Liver (tissue), 9 donors: Measurements from ENCODE around the gene KAT14. TPM values are rescaled to one million over a fixed set of nuclear protein-coding genes. Genes with fewer than 3 reads are reported as not detected.

ENCODE experiments used
- DNase-seq: peaks from one replicate; pipeline ENCODE4 v3.0.0-alpha.2; 2017; ENCODE audit warnings: low spot score
- H3K27ac ChIP-seq, 2 donors: one replicate each; pipeline ENCODE4 v1.7.0; 2013; ENCODE audit warnings: inconsistent platforms in 2 of 2, low read length in 2 of 2, control low read depth in 1 of 2, low read depth in 1 of 2, mild to moderate bottlenecking in 1 of 2
- H3K27me3 ChIP-seq, 4 donors: one replicate each; pipeline versions ENCODE4 v1.6.1 to v1.7.0; 2013; ENCODE audit warnings: low read length in 3 of 4, inconsistent platforms in 1 of 4, mild to moderate bottlenecking in 1 of 4, moderate library complexity in 1 of 4; ENCODE audit not compliant: control insufficient read depth in 4 of 4, insufficient read depth in 4 of 4
- H3K36me3 ChIP-seq, 4 donors: one replicate each; pipeline versions ENCODE4 v1.6.1 to v1.7.0; 2013; ENCODE audit warnings: low read length in 3 of 4, mild to moderate bottlenecking in 3 of 4, low read depth in 1 of 4, moderate library complexity in 1 of 4; ENCODE audit not compliant: control insufficient read depth in 4 of 4, insufficient read depth in 3 of 4
- H3K4me1 ChIP-seq, 4 donors: one replicate each; pipeline versions ENCODE4 v1.6.1 to v1.7.0; 2013; ENCODE audit warnings: low read length in 3 of 4, mild to moderate bottlenecking in 3 of 4, moderate library complexity in 1 of 4; ENCODE audit not compliant: control insufficient read depth in 4 of 4, insufficient read depth in 4 of 4
- H3K4me3 ChIP-seq, 3 donors: one replicate each; pipeline versions ENCODE4 v1.6.1 to v1.7.0; 2013; ENCODE audit warnings: low read length in 3 of 3, control low read depth in 1 of 3, low read depth in 1 of 3, mild to moderate bottlenecking in 1 of 3
- H3K9ac ChIP-seq, 2 donors: one replicate each; pipeline ENCODE4 v1.7.0; 2013; ENCODE audit warnings: low read length in 2 of 2, mild to moderate bottlenecking in 2 of 2, moderate library complexity in 2 of 2, control low read depth in 1 of 2, low read depth in 1 of 2
- H3K9me3 ChIP-seq, 4 donors: one replicate each; pipeline versions ENCODE4 v1.6.1 to v1.7.0; 2013; ENCODE audit warnings: low read length in 3 of 4; ENCODE audit not compliant: control insufficient read depth in 4 of 4
- GABPA ChIP-seq, 2 donors: IDR thresholded peaks in 1 of 2; conservative IDR thresholded peaks in 1 of 2; 2 replicates each; pipeline ENCODE4 v1.6.1; 2016; ENCODE audit warnings: antibody characterized with exemption in 2 of 2, mild to moderate bottlenecking in 1 of 2, moderate library complexity in 1 of 2
- HNF4A ChIP-seq, 2 donors: conservative IDR thresholded peaks; 2 replicates each; pipeline ENCODE4 v1.6.1; 2016; ENCODE audit warnings: antibody characterized with exemption in 2 of 2, mild to moderate bottlenecking in 2 of 2
- HNF4G ChIP-seq: IDR thresholded peaks from 2 replicates; pipeline ENCODE4 v1.6.1; 2016; ENCODE audit warnings: antibody characterized with exemption
- NR2F2 ChIP-seq: IDR thresholded peaks from 2 replicates; pipeline ENCODE4 v1.6.1; 2016; ENCODE audit warnings: antibody characterized with exemption
- RAD21 ChIP-seq, 2 donors: IDR thresholded peaks; 2 replicates each; pipeline ENCODE4 v1.6.1; 2016; ENCODE audit warnings: antibody characterized with exemption in 2 of 2, mild to moderate bottlenecking in 2 of 2
- RXRA ChIP-seq, 2 donors: IDR thresholded peaks; 2 replicates each; pipeline ENCODE4 v1.6.1; 2017 to 2018; ENCODE audit warnings: antibody characterized with exemption in 2 of 2, mild to moderate bottlenecking in 1 of 2
- SP1 ChIP-seq: IDR thresholded peaks from 2 replicates; pipeline ENCODE4 v1.6.1; 2018; ENCODE audit warnings: antibody characterized with exemption, mild to moderate bottlenecking
- TAF1 ChIP-seq: conservative IDR thresholded peaks from 2 replicates; pipeline ENCODE4 v1.6.1; 2016; ENCODE audit warnings: antibody characterized with exemption, mild to moderate bottlenecking
- YY1 ChIP-seq: IDR thresholded peaks from 2 replicates; pipeline ENCODE4 v1.6.1; 2016; ENCODE audit warnings: antibody characterized with exemption, mild to moderate bottlenecking
- WGBS: extraction: QIAGEN DNeasy Blood & Tissue Kit; methylation state at CpG from one replicate; pipeline ENCODE4 v1.1.7; 2013; 5-methylcytosine and 5-hydroxymethylcytosine counted together
- polyA plus RNA-seq, 2 donors: library from polyadenylated mRNA; stranded (reverse) in 1 of 2; unstranded in 1 of 2; fragments of 200-250 nt in 1 of 2; fragments of >200 nt in 1 of 2; fragmentation: Nextera tagmentation in 1 of 2; extraction: Ambion mirVana in 1 of 2; gene quantifications; one replicate each; pipeline versions ENCODE4 v1.2.1 to v1.2.3, GENCODE V29; 2013 to 2015
- total RNA-seq, 2 donors: library from RNA; depleted of rRNA; stranded (reverse); fragments of >200 nt; gene quantifications; one replicate each; pipeline ENCODE4 v1.2.3, GENCODE V29; 2014
- TF ChIP-seq, protein P1 (sequence below): IDR thresholded peaks from 2 replicates; pipeline ENCODE4 v1.6.1; 2016; ENCODE audit warnings: antibody characterized with exemption, mild to moderate bottlenecking
- TF ChIP-seq, protein P2 (sequence below): IDR thresholded peaks from 2 replicates; pipeline ENCODE4 v1.6.1; 2016; ENCODE audit warnings: antibody characterized with exemption
- TF ChIP-seq, protein P3 (sequence below): IDR thresholded peaks from 2 replicates; pipeline ENCODE4 v1.6.1; 2016; ENCODE audit warnings: antibody characterized with exemption
- TF ChIP-seq, protein P4 (sequence below): IDR thresholded peaks from 2 replicates; pipeline ENCODE4 v1.6.1; 2016; ENCODE audit warnings: antibody characterized with exemption
- TF ChIP-seq, protein P5 (sequence below): fragments of 150-350 bp; IDR thresholded peaks from 2 replicates; pipeline ENCODE4 v1.5.1; 2017; ENCODE audit warnings: improper control_type of control experiment, low read depth, low read length; ENCODE audit not compliant: missing input control
- donor health status: healthy.
- donor health status: healthy.
- donor health status: healthy.
- donor health status: healthy.
- donor health status: healthy.

KAT14 gene
- total and polyA plus RNA-seq, 4 donors = 5.5 to 10.2 (median 6.2) TPM

DNA sequence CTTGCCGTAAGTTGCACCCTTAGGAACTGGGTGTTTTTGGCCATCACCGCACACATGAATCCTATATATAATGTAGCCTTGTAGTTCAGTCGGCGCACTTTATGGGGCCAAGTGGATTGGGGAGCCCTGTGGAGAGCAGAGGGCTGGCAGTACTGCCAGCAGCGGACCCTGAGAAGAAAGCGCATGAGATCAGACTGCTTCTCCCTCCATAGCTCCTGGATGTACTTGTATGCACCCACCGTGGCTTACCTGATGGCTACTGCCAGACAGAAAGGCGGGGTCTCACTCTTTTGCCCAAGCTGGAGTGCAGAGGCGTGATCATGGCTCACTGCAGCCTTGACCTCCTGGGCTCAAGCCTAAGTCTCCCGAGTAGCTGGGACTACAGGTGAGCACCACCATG lies 47.2 kb upstream of the KAT14 start:
- H3K4me3 ChIP-seq = no peak overlapping the region
- DNase-seq = no peak
- TF ChIP-seq NR2F2 = no peak
- TF ChIP-seq TAF1 = no peak
- TF ChIP-seq, protein P1, sequence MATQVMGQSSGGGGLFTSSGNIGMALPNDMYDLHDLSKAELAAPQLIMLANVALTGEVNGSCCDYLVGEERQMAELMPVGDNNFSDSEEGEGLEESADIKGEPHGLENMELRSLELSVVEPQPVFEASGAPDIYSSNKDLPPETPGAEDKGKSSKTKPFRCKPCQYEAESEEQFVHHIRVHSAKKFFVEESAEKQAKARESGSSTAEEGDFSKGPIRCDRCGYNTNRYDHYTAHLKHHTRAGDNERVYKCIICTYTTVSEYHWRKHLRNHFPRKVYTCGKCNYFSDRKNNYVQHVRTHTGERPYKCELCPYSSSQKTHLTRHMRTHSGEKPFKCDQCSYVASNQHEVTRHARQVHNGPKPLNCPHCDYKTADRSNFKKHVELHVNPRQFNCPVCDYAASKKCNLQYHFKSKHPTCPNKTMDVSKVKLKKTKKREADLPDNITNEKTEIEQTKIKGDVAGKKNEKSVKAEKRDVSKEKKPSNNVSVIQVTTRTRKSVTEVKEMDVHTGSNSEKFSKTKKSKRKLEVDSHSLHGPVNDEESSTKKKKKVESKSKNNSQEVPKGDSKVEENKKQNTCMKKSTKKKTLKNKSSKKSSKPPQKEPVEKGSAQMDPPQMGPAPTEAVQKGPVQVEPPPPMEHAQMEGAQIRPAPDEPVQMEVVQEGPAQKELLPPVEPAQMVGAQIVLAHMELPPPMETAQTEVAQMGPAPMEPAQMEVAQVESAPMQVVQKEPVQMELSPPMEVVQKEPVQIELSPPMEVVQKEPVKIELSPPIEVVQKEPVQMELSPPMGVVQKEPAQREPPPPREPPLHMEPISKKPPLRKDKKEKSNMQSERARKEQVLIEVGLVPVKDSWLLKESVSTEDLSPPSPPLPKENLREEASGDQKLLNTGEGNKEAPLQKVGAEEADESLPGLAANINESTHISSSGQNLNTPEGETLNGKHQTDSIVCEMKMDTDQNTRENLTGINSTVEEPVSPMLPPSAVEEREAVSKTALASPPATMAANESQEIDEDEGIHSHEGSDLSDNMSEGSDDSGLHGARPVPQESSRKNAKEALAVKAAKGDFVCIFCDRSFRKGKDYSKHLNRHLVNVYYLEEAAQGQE = no peak
- TF ChIP-seq, protein P2, sequence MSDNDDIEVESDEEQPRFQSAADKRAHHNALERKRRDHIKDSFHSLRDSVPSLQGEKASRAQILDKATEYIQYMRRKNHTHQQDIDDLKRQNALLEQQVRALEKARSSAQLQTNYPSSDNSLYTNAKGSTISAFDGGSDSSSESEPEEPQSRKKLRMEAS = no peak
- no peak for TF ChIP-seq RXRA (IDR thresholded peaks at IDR 0.05)
- no peak for TF ChIP-seq RAD21 (IDR thresholded peaks at IDR 0.05)
- no peak for TF ChIP-seq YY1
- TF ChIP-seq, protein P3, sequence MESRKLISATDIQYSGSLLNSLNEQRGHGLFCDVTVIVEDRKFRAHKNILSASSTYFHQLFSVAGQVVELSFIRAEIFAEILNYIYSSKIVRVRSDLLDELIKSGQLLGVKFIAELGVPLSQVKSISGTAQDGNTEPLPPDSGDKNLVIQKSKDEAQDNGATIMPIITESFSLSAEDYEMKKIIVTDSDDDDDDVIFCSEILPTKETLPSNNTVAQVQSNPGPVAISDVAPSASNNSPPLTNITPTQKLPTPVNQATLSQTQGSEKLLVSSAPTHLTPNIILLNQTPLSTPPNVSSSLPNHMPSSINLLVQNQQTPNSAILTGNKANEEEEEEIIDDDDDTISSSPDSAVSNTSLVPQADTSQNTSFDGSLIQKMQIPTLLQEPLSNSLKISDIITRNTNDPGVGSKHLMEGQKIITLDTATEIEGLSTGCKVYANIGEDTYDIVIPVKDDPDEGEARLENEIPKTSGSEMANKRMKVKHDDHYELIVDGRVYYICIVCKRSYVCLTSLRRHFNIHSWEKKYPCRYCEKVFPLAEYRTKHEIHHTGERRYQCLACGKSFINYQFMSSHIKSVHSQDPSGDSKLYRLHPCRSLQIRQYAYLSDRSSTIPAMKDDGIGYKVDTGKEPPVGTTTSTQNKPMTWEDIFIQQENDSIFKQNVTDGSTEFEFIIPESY = no peak
- TF ChIP-seq, protein P4, sequence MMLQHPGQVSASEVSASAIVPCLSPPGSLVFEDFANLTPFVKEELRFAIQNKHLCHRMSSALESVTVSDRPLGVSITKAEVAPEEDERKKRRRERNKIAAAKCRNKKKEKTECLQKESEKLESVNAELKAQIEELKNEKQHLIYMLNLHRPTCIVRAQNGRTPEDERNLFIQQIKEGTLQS = no peak
- 92% methylated on average over 10 of the region's 10 CpGs for WGBS
- no peaks in the 10 kb centered on the region for H3K9me3 ChIP-seq
- H3K27ac ChIP-seq = no peak overlapping the region
- peaks cover 0 to 3% (median 0%) of the 10 kb centered on the region in 4 donors for H3K27me3 ChIP-seq
- no peak overlapping the region for H3K9ac ChIP-seq
- H3K36me3 ChIP-seq = no peaks in the 10 kb centered on the region
- H3K4me1 ChIP-seq = no peaks in the 10 kb centered on the region

DNA sequence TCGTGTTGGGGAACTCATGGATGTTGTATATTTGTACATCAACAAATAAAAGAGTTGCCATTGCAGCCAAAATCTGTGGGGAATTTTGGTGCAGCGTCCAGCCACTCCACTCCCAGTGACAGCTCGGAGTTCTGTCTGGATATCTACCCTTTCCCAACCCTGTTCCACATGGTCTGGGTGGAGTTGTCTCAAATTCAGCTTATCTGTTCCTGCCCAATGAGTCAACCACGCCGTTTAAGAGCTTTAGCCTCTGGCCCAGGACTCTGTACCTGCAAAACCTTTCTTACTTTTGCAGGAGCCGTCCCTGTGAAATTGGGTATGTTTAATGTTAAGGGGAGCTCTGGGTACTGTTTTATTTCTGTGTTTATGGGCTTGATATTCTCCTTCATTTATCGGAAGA lies 46.0 kb upstream of the KAT14 start:
- TF ChIP-seq HNF4G (no peak), GABPA (IDR thresholded peaks at IDR 0.05 in 1 of 2, conservative IDR thresholded peaks at IDR 0.05 in 1 of 2) (no peak), HNF4A (conservative IDR thresholded peaks at IDR 0.05) (no peak), SP1 (no peak), NR2F2 (no peak), RXRA (IDR thresholded peaks at IDR 0.05) (no peak), TAF1 (no peak)
- TF ChIP-seq, protein P2 = no peak
- TF ChIP-seq, protein P5, sequence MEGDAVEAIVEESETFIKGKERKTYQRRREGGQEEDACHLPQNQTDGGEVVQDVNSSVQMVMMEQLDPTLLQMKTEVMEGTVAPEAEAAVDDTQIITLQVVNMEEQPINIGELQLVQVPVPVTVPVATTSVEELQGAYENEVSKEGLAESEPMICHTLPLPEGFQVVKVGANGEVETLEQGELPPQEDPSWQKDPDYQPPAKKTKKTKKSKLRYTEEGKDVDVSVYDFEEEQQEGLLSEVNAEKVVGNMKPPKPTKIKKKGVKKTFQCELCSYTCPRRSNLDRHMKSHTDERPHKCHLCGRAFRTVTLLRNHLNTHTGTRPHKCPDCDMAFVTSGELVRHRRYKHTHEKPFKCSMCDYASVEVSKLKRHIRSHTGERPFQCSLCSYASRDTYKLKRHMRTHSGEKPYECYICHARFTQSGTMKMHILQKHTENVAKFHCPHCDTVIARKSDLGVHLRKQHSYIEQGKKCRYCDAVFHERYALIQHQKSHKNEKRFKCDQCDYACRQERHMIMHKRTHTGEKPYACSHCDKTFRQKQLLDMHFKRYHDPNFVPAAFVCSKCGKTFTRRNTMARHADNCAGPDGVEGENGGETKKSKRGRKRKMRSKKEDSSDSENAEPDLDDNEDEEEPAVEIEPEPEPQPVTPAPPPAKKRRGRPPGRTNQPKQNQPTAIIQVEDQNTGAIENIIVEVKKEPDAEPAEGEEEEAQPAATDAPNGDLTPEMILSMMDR = no peak
- TF ChIP-seq, protein P4 = no peak
- no peak overlapping the region for H3K9ac ChIP-seq
- no peak overlapping the region for H3K4me3 ChIP-seq
- H3K27me3 ChIP-seq = peaks cover 0 to 3% (median 0%) of the 10 kb centered on the region in 4 donors
- DNase-seq = no peak
- H3K9me3 ChIP-seq = no peaks in the 10 kb centered on the region
- 53% methylated on average over 7 of the region's 7 CpGs for WGBS
- no peaks in the 10 kb centered on the region for H3K4me1 ChIP-seq
- H3K36me3 ChIP-seq = no peaks in the 10 kb centered on the region
- H3K27ac ChIP-seq = no peak overlapping the region
